ENCODE results near the gene ANXA8L1.
"Not testable (repeated sequence)": the region's sequence is repeated elsewhere in the genome, so short reads cannot be mapped to it uniquely, and the experiment has no call there.

Gene ANXA8L1

DNA sequence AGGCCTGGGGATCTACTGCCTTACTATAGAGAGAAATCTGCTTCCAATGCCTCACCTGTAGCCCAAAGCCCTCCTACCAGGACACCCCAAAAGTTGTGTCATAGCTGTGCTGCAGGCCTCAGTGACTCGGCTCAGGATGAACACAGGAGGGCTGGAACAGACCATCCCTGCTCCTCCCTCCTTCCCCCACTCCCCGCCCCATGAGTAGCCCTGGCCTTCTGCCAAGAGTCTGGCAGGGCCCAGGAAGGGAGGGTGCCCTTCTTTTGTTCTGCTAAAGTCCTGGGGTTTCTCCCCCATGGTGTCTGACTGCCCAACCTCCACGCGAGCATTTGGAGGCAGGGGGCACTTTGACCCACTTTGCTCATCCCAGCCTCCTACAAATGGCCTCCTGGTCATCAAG is 65.4 kb downstream of the ANXA8L1 start:
- not testable (repeated sequence) for H3K4me1 ChIP-seq (ENCODE audit: control insufficient read depth, insufficient read depth, low read length); H3K27me3 ChIP-seq (ENCODE audit: control insufficient read depth, insufficient read depth, low read length); H3K9me3 ChIP-seq (ENCODE audit: control insufficient read depth, insufficient read depth, low read length); H3K27ac ChIP-seq (ENCODE audit: low read length); DNase-seq (ENCODE audit: low read depth, low spot score); H3K36me3 ChIP-seq (ENCODE audit: control insufficient read depth, insufficient read depth, low read length); H3K4me3 ChIP-seq (ENCODE audit: low read length)
- WGBS (ENCODE audit: insufficient coverage, insufficient read length), result no CpG with 5 or more reads among the region's 4 CpGs
